Jurkat, Clone E6-1 (cell line): ENCODE measurements around the gene ASB12. TPM values are rescaled to one million over a fixed set of nuclear protein-coding genes. Genes with fewer than 3 reads are reported as not detected.
"Not testable (repeated sequence)": the region's sequence is repeated elsewhere in the genome, so short reads cannot be mapped to it uniquely, and the experiment has no call there.

Experiments
- DNase-seq: peaks from one replicate; pipeline ENCODE4 v3.0.0-alpha.2; 2011; ENCODE audit warnings: low read depth, low spot score
- H3K4me3 ChIP-seq: 2 replicates; pipeline ENCODE4 v1.5.1; 2011; ENCODE audit warnings: mild to moderate bottlenecking, low read length, control low read depth, moderate library complexity
- polyA plus RNA-seq: library from polyadenylated mRNA; unstranded; fragments of >200 nt; gene quantifications from one replicate; pipeline ENCODE4 v1.2.1, GENCODE V29; 2012; ENCODE audit warnings: missing spikeins; ENCODE audit not compliant: insufficient read length, insufficient read depth

Gene ASB12, protein sequence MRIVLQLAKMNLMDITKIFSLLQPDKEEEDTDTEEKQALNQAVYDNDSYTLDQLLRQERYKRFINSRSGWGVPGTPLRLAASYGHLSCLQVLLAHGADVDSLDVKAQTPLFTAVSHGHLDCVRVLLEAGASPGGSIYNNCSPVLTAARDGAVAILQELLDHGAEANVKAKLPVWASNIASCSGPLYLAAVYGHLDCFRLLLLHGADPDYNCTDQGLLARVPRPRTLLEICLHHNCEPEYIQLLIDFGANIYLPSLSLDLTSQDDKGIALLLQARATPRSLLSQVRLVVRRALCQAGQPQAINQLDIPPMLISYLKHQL
- polyA plus RNA-seq, result not detected

DNA sequence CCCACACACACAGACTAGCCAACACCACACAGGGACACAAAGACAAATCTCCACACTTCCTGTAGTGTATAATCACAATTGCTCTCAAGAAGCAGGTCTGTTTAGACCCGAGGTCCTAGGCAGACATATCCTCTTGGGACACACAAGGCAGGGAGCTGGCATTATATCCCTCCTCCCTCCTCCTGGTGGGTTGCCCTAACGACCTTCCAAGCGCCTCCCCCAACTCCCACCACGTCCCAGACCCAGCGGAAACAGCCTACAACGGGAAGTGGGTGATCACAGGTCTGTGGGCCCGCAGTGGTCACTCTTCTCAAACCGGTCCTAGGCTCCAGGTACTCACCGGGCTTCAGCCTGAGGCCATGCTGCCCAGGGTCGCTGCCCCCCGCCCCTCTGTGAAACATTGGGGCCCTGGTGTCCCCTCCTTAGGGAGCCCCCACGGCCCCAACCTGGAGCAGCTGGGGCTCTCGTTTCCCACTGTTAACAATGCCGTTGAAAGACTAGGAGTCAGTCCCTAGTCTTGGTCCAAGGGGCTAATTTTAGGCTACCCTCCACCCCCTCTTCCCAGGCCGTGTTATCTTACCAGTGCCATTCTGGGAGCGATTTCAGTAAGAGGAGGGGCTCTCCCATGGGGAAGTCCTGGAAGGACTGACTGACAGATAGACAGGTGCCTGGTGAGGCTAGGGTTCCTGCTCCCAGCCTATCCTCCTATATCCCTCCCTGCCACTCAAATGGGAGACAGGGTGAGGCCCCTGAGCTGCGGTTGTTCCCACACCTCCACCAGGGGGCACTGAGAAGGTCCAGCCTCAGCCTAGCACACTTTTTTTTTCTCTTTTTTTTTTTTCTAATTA, at the start of gene ASB12:
TSS of gene ASB12 (minus strand) at position 485 of the 848 bp plus-strand sequence. CDS start 4,957 bp downstream, outside the sequence.
- H3K4me3 ChIP-seq, result no peak within 1 kb of the TSS
- no peak for DNase-seq

DNA sequence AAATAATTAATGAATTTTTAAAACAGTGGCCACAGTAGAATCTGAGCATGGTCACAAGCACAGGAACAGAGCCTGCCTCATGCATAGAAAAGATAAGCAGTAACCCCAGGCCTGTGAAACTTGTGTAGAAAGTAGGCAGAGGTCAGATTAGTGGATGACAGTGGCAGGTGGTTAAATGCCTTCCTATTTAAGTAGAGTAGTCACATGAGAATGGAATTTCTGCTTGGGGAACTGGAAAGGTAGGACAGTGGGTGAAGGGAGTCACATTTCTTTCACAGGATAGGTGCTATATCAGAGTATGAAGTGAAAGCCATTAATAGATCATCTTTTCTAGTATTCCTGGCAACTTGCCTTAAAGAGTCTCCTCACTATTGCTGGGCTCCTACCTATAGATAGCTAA, 34.9 kb upstream of the ASB12 start:
- DNase-seq, result no peak
- no peak overlapping the region for H3K4me3 ChIP-seq

DNA sequence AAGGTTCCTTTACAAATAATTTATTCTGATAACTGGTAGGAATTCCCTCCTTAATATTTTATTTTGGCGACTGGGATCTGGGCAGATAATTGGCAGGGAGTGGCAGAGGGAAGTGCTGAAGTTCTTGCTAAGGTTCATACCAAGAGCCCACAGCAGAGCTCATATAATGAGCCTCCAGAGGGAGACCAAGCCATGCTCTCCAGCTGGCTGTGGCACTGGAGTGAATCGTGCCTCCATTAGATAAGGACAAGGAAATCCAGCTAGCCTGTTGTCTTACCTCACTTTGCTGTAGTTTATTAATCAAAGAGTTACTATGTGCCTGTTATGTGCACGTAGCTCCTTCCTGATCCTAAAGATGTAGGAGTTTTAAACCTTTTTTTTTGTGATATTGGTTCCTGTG, 1.3 kb downstream of the ASB12 start:
- no peak overlapping the region for H3K4me3 ChIP-seq
- DNase-seq, result no peak

DNA sequence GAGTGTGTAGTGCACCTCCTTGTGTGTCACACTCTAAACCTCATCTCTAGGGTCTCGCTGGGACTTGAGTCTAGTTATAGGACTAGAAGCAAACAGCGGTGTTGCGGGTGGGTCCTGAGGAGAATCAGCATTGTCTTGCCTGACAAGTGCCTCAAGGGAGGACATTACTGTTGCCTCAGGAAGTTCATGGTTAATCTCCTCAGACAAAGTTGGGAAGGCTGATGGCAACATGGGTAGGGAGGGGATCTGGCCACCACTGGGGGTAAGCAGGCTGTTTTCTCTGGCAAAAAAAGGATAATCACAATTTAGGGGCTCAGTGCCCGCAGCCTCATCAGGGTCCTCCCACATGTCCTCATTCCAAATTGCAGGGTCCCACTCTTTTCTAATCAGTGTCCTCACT, 12.4 kb downstream of the ASB12 start:
- no peak for DNase-seq
- no peak overlapping the region for H3K4me3 ChIP-seq

DNA sequence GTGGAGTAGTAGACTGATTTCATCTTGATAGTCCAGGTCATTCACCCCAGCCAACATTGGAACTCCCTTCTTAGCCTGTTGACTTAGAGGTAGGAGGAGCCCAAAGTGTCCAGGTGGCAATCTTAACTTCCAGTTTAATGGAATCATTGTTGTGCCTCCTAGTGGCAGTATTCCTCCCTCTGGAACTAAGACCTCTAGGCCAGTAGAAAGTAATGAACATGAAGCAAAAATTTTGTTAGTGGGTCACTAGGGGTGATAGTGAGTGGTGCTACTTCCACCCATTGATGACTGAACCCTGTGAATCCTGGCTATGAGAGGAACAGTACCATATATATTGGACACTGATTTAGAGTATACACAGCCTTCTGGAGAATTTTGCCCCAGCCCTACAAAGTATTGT, 16.4 kb downstream of the ASB12 start:
- not testable (repeated sequence) for DNase-seq, H3K4me3 ChIP-seq

DNA sequence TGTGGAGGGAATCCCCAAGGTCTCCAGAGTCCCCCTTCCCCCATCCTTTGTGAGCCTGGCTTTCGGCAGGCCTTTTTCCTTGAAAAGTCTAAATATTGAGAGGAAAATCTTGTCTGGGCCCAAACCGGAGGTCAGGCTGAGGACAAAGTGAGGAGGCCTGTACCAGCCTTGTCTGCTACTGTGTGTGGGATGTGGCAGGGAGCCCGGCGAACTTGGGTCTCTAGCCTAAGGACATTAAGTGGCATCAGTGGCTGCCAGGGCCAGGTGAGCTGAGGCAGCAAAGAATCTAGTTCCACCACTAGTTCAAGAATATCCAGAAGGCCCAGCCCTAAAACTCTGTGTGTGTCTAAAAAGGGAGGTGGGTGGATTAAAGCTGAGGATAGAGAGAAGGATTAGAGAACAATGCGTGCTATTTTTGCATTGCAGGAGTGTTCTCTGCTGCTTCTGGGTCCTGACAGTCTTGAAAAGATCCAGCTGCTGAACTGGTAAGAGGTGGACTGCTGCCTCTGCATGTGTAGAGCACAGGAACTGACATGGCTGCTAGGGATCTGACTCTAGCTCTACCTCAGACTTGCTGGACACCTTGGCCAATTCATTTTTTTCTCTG, 23.7 kb downstream of the ASB12 start:
- peak overlapping the region; percentile 61 for H3K4me3 ChIP-seq
- no peak for DNase-seq

DNA sequence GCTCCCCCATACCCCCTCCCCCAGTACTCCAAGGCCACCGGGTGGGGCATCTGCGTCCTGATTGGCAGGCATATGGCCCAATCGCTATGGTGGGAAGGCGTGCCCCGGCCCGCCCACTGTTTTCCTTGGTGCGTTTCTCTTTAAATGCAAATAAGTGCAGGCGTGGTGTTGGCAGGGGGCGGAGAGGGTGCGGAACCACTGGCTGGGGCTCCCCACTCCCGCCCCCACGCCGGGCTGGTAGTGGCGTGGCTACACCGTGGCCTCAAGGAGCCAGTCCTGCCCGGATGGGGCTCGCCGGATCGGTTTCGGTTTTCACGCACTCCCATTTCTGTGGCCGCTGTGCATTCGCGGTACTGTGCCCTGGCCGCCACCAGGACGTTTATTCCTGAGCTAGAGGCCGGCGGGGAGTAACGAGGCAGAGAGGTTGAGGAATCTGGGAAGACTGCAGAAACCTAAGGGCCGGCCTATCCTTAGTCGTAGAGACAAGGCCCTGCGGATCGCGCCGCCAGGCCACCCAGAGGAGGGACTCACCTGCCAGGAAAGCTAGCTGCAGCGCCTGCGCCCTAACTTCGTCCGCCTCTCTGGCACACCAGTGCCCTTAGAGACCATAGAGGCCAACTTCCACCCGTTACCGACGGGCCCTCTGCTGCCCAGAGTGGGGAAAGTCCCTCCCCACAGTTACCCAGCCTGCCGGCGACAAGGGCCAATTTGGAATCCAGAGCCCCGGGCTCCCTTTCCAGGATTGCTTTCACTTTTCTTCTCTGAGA, 24.5 kb downstream of the ASB12 start:
- peak; percentile 87 for DNase-seq
- peak overlapping the region; percentile 61 for H3K4me3 ChIP-seq

DNA sequence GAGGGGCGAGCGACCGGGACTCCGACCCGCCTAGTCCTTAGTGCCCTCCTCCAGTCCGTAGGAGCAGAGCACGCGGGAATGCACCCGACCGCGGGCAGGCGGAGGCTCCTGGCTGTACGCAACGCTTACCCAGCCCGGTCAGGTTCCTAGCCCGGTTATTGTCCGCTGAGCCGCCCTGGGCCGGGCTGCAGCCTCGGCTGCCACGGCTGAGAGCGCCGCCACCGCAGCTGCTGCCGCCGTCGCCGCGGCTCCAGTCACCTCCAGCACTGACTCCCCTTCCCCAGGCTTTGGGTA, 25.0 kb downstream of the ASB12 start, which contains the start of gene AMER1:
TSS of gene AMER1 (minus strand) at position 268 of the 294 bp plus-strand sequence. CDS start 12,422 bp downstream, outside the sequence.
- peak within 1 kb of the TSS; percentile 61 for H3K4me3 ChIP-seq
- no peak for DNase-seq

DNA sequence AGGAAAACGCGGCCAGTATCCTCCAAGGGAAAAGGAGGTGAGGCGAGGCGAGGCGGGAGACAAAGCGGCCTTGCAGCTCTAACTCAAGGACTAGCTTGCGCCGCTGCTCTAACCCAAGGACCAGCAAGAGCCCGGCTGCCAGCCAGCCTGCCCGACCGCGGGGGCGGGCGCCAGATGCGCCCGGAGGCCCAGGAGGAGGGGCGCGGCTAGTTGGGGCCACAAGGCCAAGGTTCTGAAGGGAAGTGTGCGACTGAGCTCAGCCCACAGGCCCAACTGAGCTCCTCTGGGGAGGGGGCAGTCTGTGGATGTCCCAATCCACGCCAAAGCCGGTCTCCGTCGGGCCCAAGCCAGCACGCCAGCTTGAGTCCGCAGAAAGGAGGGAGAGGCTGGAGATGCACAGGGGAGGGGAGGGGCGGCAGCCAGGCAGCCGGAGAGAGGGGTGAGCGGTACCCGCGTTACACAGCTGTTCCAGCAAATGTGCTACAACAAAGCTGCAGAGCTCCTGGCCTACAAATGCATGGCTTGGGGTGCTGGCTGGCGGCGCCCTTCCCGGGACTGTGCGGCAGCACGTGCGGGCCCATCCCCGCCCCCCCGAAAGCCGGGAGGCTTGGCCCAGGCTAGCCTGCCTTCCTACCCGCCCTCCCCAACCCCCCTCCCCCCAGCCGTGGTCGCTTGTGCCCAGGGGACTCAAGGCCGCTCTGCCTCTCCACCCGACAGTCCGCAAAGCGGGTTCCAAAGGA, 25.5 kb downstream of the ASB12 start:
- peak overlapping the region; percentile 61 for H3K4me3 ChIP-seq
- no peak for DNase-seq

DNA sequence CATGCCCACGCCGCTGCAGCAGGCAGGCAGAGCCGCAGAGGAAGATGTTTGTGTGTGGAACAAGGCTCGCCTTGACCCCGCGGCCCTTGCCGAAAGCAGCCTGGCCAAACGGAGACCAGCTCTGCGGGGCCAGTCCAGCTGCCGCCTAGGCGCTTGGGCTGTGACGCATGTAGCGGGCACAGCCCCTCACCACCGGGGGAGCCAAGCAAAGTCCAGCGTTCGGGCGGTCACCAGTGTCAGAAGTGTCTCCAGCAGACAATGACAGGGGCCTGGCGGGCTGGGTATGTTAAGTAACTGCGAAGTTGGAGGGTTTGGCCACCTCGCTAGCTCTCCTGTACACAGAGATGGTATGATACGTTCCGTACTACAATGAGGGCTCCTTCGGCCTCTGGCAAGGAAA, 26.2 kb downstream of the ASB12 start:
- DNase-seq, result no peak
- H3K4me3 ChIP-seq, result peak overlapping the region; percentile 61; the same call in 1 of the 2 replicates

DNA sequence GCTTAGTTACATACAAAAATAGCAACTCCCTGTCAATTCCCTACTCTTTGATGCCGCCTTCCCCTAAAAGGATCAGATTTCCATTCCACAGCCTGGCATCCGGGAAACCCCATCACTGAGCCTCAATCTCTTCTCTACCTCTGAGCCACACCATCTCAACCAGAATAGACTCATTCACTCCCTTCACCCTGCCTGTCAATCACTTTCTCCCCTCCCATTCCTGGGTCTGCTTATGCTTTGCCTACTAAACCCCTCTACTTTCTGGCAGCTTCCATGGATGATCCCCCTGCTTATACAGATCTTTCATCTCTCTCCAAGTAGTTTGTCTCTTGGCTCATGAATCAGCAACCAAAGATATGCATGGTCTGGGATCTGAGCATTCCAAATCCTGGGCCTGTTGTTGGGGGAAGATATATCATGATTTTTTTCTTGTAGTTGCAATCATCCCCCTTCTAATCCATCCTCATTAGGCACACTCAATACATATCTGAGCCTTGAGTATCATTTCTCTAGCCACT, 27.5 kb downstream of the ASB12 start:
- H3K4me3 ChIP-seq, result no peak overlapping the region
- no peak for DNase-seq

DNA sequence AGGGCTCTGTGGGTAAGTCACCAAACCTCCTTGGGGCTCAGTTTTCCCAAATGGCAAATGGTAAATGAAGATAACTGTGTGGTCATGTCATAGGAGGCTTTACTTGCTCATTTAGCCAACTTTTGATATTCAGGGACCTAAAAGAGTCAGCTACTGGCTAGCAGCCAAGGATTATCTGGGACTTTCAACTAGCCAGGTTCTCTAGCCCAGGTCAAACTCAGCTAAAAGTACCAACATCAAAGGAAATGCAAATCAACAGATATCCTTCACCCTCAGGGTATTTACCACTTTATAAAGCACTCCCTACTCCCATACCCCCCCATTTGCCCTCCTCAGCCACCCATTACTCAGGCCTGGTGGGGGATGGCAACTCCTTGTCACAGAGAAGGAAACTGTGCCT, 32.4 kb downstream of the ASB12 start:
- H3K4me3 ChIP-seq, result no peak overlapping the region
- no peak for DNase-seq

DNA sequence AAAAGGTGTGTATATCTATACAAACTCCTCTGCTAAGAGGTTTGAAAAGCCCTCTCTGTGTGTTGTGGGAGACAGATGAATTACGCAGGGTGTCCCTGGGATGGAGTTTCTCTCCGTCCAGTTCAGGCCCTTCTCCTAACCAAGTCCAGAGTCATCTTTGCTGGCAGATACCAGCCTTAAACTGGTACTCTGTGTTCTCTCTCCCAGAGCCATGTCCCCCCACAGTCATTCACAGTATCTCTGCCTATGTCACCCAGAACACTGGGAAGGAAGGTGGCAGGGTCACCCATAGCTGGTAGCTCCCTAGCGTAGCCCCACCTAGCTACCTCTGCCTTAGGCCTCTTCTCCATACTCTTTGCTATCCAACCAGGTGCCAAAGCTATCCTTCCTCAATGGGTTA, 33.8 kb downstream of the ASB12 start:
- no peak overlapping the region for H3K4me3 ChIP-seq
- no peak for DNase-seq

DNA sequence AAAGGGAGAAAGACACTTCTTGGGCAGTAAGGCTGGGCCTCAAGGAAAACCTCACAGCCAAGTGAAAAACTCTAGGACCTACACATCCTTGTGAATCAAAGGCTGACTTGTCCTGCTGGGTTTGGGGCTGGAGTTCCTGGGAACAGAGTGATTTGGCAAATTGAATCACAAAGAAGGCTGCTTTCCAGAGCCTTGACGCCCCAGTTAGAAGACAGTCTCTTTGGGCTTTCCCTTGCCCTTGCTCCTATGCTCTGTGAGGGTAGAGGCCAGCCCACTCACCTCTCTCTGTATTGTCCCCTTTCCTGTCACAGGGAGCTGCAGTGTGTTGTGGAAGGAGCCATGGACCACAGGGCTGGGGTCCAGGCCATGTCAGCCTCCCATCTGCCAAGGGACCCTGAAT, 34.5 kb downstream of the ASB12 start:
- no peak overlapping the region for H3K4me3 ChIP-seq
- no peak for DNase-seq

DNA sequence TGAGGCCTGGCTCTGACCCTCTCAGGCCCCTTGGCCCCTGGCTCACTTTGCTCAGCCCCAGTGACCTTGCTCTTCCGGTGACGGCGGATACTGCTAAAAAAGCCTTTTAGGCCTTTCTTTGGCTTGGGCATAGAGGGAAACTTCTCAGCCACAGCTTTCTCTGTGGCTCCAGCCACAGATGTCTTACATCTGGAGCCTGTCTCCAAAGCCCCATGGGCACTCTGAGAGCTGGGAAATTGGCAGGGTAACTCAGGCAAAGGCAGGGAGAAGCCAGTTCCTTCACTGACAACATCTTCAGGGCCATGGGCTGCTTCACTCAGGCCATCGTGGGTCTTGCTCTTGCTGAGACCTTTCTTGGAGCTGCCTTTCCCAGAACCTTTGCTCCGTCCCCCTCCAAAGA, 37.7 kb downstream of the ASB12 start:
- no peak overlapping the region for H3K4me3 ChIP-seq
- no peak for DNase-seq

DNA sequence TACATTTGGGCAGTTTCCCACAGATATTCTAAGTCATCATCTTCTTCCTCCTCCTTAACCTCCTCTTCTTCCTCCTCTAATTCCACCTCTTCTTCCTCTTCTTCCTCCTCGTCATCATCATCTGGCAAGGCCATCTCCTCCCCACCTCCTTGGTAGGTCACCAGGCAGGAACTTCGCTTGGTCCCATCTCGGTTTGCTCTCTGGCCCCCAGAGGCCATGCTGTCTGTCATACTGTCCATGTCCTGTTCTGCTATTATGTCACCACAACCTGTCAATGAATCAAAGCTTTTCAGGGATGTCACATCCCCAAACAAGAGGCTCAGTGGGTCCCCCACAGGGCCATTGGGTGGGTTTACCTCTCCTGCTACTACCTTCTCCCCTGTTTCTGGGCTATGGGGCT, 38.4 kb downstream of the ASB12 start:
- DNase-seq, result no peak
- H3K4me3 ChIP-seq, result no peak overlapping the region

DNA sequence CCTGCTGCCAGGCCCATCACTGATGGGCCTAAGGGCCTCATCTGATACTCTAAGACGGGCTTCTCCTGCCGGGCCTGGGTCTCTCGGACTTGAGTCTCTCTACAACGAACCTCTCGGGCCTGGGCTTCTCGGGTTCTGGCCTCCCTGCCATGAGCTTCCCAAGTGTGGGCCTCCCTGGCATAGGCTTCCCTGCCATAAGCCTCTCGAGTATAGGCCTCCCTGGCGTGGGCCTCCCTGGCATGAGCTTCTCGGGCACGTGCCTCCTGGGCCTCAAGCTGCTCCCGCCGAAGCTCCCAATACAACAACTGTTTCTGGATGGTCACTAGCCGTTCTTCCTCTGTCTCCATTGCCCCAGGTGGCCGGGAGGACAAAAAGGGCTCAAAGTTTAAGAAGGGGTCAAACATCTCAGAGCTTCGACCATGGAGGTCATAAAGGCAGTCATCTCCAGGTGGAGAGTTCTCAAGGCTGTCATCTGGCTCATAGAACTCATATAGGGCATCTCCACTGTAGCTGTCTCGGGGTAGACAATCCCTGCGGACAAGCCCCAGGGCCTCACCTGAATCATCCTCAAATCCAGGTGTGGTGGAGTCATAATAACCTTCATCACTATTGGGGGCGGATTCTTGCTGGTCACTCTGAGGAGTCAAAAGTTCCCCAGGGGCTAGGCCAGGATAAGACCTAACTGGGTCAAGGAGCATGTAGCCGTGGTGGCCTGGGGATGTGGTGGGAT, 39.0 kb downstream of the ASB12 start:
- H3K4me3 ChIP-seq, result no peak overlapping the region
- no peak for DNase-seq
